HG03139 (cell line): ENCODE data around the gene CCDC181.
"Not testable (repeated sequence)": the region's sequence is repeated elsewhere in the genome, so short reads cannot be mapped to it uniquely, and the experiment has no call there.

Experiments used
- ATAC-seq: cut with Tn5 transposase; IDR thresholded peaks from one replicate; pipeline ENCODE4 v1.9.1; 2021; ENCODE audit not compliant: unreplicated experiment

CCDC181 gene

DNA sequence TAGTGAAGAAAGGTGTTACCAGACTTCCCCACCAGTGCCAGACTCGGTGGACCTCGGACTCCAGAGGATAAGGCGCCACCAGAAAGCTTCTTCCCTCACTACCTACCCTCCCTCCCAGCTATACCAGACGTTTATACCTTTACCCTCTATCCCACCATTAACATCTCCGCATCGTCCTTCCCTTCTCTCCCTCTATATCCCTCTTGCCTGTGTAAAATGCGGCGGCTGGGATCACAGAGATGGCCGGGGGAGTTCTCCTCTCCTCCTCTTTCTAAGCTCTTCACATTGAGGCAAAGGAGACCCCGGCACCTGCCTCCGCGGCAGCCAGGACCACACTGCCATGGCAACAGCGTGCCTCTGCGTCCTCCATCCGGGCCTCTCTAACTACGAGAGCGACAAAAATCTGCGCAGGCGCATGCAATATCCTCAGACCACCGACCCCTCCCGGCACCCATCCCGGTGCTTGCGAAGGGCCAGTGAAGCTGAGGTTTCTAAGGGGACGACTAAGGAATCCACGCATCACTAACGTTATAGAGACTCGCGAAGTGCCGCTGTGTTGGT is at the start of gene CCDC181:
Gene CCDC181, minus strand, starts transcription at position 394 of the 561 bp plus-strand sequence. CDS start 2,547 bp downstream, outside the sequence.
- ATAC-seq = no peak

DNA sequence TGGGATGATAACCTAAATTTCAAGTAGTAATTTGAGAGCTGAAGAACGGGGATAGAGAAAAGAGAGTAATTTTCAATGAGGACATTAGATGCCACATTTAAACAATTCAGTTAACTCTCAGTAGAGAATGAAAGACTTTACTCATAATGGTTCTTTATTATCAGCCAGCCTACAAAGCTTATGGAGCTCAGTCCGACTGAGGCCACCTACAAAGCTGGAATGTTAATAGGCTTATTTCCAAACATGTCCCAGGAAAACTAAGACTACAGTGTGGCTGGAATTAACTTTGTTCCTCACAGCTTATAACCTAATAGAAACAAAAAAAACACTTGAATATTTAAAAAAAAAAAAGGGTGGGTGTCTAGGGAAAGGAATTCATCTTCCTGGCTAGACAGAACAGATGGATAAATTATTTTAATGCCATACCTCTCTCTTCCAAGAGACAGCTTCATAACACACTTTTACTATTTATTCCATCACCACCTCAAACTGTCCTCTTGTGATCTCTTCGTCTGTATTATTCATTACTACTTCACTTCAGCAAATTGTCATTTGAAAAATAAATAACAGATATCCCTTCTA is 48.6 kb upstream of the CCDC181 start:
- no peak for ATAC-seq

DNA sequence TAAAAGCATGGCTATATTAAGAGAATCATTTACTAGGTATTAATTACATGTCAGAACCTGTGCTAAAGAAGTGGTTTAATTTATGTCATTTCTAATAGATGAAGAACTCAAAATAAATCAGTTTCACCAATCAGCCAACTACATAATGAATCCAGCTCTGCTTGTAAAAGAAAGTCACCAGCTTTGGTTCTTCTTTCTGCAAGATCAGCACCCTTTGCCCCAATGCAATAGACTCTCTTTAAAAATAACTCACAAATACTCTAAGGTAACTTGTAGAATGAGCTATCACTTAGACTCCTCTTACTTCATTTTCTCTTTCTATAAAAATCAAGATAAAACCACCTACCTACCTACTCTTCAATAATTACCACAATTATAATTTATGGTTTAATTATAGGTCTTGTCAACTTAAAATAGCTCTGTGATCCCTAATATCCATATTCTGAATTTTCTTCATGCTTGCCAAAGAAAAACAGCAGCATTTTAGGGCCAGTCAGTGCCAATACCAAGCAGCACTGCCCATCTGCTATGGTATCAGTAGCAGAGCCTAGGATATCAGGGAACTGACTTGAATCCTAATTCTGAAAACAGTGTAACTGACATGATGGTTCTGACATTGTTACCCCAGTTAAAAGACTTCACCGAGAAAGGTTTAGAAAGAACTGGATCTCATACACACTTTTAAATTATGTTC is 47.2 kb upstream of the CCDC181 start:
- no peak for ATAC-seq

- ATAC-seq = no peak
Observed at GRCh38 chr1:169473347-169473746, 46.1 kb upstream of the CCDC181 start.

GRCh38 chr1:169472738-169473137 is 45.5 kb upstream of the CCDC181 start:
- ATAC-seq = no peak

DNA sequence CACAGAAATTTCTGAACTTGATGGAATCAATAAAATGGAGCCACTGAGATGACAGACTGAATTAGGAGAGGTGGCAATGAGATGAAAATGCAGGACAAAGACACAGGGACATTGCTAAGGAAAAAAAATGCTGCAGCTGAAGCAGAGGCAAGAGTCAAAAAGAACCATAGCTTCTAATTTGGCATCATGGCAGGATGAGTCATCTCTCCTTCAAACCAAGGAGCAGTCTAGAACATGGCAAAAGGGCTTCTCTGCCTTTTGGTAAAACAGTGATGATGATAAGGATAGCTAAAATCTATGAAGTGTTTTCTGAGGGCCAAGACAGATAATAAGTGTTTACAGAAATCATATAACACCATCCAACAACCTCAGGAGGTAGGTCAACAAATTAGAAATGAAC is 41.7 kb upstream of the CCDC181 start:
- no peak for ATAC-seq

GRCh38 chr1:169466259-169467230 is 39.3 kb upstream of the CCDC181 start:
- ATAC-seq = no peak

GRCh38 chr1:169465281-169465680 is 38.0 kb upstream of the CCDC181 start:
- no peak for ATAC-seq

GRCh38 chr1:169462385-169462784 is 35.1 kb upstream of the CCDC181 start:
- no peak for ATAC-seq

- ATAC-seq = no peak
Observed at GRCh38 chr1:169461390-169462000, 34.2 kb upstream of the CCDC181 start.

GRCh38 chr1:169460191-169460833 is 33.0 kb upstream of the CCDC181 start:
- ATAC-seq = no peak

DNA sequence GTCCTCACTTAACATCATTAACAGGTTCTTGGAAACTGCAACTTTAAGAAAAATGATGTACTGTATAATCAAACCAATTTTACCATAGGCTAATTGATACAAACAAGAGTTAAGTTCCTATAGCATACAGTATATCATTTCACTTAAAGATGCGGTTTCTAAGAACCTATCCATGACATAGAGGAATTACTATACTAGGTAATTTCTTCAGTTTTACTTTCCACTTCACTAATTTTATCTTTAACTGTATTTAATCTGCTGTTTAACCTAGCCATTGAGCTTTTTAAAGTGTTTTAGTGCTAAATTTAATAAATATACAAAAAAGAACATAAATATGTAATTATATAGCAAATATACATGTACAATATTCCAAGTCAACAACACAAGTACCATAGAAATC is 30.2 kb upstream of the CCDC181 start:
- no peak for ATAC-seq

DNA sequence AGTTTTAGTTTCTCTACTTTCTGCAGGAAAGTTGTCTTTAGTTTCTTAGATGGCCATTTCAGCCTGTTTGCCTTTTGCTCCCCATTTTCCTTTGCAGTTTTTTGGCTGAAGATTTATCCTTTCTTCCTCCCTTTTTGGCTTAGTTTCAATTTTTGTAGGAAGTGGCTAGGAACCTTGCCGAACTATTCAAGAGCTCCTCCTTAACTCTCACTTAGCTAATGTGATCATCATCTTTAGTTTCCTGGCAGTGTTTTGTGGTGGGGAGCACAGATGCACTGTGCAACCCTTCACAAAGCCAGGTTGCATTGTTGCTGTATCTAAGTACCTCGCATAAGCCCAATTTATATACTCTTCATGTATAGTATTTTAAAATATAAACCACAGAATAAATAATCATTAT is 28.8 kb upstream of the CCDC181 start:
- no peak for ATAC-seq

DNA sequence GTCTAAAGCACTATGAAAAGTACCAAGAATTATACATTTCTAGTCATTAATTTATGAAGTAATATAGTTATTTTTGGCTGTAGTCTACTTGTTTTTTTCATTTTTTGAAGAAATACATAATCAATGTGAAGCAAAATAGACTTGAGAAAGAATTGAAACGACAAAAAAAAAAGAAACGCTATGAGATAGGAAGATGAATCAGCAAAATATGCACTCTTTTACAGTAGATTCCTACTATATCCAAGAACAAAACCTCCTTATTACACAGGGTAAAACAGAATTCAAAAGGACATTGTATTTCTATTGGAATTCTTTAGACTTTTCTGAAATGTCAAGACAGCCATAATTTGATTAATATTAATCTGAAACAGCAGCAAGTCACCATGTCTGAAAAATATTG is 25.6 kb upstream of the CCDC181 start:
- no peak for ATAC-seq

DNA sequence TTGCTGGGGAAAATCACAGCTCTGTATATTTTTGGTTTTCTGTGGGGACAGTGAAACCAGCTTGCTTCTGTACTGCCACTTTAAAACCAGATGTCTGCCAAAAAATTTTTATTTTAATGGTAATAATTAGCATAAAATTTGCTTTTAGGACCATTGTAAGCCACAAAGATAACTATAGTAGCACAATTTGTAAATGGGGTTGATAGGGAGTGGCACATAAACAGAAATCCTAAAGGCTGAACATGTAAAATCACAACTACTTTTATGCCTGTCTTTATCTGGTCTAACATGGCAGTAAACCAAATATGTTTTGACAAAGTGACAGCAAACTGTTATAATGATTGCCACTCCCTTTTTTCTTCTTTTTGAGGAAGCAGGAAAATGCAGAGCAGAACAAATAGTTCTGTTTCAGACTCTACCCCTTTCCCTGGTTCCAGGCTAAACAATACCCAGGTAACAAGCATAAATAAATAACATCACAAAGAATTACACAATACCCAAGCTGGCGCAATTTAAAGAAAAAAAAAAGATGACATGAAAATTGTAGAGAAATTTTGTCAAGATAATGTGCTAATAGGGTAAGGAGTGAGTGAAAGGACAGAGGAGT is 24.0 kb upstream of the CCDC181 start:
- ATAC-seq = no peak

GRCh38 chr1:169443923-169444322 is 16.6 kb upstream of the CCDC181 start:
- ATAC-seq = no peak

DNA sequence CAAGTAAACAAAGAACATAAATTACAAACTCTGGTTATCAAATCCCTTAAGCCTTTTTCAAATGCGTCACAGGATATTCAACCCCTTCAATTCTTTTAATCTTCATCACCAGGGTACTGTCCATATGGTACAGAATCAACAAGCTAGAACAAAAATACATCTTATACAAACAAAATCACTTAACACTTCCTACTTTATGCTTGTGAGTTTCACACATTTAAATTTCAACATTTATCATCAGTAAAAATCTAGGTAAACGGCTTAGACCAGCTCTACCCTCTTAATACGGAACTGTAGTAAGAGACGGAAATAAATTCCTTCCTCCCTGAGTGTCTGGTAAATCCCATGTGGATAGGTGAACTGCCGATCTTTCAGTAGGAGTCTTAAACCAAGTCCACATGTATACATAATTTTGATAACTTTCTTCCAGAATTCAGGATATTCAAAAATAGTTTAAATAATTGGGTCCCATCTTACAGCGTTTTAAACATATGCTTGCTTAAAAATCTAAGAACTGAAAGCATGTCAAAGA is 1.0 kb downstream of the CCDC181 start:
- ATAC-seq = no peak

DNA sequence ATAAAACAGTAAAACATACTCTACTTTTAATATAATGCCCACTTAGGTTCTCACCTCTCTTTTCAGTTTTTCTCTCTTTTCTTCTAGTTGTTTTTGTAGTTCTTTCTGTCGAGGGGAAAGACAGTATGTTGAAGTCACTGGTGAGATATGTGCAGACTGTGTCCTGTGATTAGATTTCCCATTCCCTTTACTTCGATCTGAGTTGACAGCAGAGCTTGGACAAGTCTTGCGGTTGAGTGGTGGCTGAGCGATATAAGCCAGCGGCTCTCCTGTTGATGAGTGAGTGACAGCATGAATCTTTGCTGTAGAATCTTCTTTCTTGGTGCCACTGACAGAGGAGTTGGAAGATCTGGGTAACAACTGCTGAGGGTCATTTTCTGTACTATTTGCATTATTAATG is 6.0 kb downstream of the CCDC181 start:
- no peak for ATAC-seq

DNA sequence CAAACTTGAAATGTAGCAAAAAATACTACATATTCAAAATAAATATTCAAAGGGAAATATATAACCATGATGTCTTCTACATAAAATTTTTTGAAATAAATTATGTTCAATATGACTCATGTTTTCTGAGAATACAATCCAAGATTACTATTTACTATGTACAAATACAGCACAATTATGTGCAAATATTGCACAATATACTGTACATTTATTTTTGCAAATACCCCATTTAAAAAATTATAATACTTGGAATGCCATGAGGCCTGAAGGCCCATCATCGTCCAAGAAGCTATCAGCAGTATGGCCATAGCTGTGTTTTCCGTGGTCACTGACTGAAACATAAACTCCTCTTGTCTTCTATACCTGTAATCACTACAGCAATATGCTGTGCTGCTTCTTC is 12.3 kb downstream of the CCDC181 start:
- no peak for ATAC-seq

DNA sequence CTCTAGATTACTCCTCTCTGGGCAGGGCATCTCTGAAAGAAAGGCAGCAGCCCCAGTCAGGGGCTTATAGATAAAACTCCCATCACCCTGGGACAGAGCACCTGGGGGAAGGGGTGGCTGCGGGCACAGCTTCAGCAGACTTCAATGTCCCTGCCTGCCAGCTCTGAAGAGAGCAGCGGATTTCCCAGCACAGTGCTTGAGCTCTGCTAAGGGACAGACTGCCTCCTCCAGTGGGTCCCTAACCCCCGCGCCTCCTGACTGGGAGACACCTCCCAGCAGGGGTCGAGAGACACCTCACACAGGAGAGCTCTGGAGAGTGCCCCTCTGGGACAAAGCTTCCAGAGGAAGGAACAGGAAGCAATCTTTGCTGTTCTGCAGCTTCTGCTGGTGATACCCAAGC is 18.9 kb downstream of the CCDC181 start:
- not testable (repeated sequence) for ATAC-seq
